Stimulated activated CD4-positive, alpha-beta T cell treated with anti-CD3 and anti-CD28 coated beads, TNF-alpha, amount 100 ng/mL, for 24 hours (primary cell): ENCODE measurements around the gene ATP9A.

ENCODE experiments used
- DNase-seq, 3 experiments: peaks; one replicate each; pipeline ENCODE4 v3.0.0-alpha.2; 2020; ENCODE audit warnings: low read depth in 3 of 3

The ATP9A gene

DNA sequence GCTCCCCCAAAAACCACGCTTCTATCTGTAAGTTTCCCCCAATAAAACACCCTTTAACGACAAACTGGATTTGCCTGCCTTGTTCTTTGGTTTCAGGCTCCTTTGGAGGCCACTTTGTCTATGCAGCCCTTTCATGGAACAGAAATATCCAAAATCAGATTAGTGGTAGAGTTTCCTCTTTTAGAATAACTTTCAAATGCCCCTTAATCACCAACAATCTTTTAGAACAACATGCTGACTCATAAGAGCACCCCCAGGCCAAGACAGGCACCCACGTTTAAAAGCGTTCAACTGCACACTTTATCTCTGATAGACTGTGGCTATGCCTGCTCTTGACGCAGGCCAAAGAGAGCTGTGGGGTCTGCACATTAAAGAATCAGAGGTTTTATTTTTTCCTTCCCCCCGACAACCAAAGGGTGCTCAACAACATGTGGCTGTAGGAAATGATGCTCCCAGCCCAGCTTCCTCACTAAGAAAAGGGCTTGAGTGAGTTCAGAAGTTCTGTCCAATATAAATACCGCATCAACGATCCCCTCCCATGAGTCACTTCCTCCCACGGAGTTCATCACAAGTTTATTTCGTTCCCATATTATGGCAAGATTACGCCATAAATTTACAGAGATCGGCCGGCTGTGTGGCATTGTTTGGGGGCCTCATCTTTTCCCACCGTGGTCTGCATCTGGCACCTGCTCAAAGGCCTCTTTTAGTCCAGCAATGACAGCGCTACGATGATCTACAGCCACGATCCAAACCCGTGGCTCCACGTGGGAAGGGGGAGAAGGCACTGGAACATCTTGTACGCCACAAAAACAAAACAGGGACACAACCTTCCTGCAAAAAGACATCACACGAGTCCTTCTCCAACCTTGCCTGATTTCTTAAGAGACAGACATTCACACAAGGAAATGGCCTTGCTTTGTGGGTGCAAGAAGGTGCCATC lies 136.9 kb downstream of the ATP9A start:
- peak in 1 of 3 experiments; percentile 27 for DNase-seq

GRCh38 chr20:51629399-51630058 lies 138.7 kb downstream of the ATP9A start:
- DNase-seq = no peak

DNA sequence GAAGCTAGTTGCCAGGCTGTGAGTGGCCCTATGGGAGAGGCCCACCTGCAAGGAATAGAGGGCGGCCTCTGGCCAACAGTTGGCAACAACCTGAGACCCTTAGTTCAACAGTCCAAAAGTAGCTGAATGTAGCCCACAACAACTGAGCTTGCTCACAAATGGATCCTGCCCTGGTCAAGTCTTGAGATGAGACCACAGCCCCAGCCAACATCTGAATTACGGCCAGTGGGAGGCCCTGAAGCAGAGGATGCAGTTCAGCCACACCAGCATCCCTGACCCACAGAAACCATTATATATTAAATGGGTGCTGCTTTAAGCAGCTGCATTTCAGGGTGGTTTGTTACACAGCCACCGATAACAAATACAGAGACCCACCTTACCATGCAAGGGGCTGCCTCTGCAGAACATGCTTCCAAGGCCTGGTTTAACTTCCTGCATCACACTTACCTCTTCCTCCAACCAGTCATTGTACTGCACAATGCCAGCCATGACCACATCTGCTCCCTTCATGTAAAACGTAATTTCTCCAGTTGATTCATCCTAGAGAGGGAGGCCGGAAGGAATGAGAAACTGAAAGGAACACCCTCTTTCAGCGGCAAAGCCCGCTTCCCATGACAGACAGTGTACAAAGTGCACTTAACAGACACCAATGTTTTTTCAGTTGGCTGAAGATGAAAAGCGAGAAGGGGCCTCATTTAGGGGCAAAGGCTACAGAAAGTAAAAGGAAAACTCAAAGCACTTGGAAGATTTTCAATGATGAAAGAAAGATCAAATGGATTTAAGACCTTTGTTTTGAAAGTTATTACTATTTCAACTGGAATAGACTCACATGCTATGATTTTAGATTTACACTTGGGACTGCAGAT lies 139.4 kb downstream of the ATP9A start:
- no peak for DNase-seq

- DNase-seq = no peak
Measured at GRCh38 chr20:51627586-51627985, 140.6 kb downstream of the ATP9A start.

GRCh38 chr20:51625105-51625504 lies 143.1 kb downstream of the ATP9A start:
- no peak for DNase-seq

GRCh38 chr20:51624157-51624731 lies 143.9 kb downstream of the ATP9A start:
- peak; percentile 28 to 67 (median 56) for DNase-seq

DNA sequence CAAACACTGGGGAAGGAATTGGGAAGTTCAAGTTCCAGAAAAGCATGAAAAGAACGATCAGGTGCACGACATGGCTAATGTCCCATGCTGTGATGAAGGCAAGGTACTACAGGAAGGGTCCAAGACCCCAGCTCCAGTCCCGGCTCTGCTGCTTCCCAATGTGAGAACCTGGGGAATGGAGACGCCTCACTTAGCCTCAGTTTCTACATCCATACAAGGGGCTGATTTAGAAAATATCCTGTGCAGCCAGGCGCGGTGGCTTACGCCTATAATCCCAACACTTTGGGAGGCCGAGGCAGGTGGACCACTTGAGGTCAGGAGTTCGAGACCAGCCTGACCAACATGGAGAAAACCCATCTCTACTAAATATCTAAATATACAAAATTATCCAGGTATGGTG lies 144.9 kb downstream of the ATP9A start:
- DNase-seq = no peak

DNA sequence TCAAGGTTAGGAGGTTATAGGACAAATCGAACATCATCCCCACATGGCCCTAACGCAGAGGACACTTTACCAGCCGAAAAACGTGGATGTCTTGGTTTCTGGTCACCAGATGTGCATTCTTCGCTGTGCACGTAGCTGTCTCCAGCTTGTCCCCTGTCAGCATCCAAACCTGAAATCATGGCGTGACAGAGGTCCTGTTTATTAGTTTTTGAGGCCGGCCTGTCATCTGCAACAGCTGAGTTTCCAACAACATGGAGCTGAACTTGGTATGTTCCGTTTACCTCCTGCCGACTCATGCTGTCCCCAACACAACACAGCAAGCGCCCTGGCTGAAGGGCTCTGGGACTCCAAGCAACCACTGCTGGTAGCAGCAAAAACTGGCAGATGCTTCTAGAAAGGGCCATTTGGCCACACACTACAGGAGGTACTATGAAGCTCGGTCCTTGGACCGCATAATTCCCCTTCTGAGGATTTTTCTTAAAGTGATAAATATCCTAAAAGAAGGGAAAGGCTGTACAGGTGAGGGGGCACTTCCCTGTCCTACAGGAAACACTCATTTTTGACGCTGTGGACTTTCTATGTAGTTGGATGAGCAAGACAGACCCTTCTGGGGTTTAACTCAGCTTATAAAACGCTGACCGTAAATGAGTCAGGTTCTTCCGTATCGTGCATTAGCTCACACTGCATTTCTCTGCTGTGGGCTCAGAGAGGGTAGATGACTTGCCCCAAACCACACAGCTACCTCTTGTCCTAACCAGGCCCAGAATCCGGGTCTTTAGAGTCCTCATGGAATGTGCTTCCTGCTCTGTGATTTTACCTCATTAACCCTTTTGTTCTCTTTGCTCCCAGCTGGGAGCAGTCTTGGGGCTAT lies 146.0 kb downstream of the ATP9A start:
- DNase-seq = no peak

- no peak for DNase-seq
Measured at GRCh38 chr20:51620432-51620831, 147.8 kb downstream of the ATP9A start.

DNA sequence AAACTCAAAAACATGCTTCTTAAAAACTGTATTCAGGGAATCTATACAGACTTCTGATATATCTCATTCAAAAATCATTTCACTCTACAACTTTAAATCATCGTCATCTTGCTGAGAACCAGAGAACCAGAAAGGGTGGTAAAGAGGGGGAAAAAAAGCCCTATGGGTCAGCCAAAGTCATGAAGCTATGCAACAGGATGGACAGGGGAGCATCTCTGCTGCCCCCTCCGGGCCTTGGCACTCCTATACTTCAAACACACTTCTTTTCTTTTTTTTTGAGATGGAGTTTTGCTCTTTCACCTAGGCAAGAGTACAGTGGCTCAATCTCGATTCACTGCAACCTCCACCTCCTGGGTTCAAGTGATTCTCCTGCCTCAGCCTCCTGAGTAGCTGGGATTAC lies 152.1 kb downstream of the ATP9A start:
- DNase-seq = no peak

DNA sequence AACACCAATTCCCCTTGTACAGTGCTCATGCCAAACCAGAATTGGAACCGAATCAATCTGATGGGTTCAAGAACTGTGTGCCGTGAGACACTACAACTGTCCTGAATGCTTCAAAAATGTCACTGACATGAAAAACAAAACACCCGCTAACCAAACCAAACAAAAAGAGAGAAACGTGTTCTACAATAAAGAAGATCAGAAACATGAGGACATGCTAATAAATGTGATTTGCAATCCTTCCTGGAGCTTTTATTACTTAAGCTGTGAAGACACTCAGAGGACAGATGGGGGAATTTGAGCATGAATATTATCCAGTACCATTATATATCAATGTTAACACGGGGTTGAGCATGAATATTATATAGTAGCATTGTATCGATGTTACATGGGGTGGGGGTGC lies 153.5 kb downstream of the ATP9A start:
- DNase-seq = no peak

DNA sequence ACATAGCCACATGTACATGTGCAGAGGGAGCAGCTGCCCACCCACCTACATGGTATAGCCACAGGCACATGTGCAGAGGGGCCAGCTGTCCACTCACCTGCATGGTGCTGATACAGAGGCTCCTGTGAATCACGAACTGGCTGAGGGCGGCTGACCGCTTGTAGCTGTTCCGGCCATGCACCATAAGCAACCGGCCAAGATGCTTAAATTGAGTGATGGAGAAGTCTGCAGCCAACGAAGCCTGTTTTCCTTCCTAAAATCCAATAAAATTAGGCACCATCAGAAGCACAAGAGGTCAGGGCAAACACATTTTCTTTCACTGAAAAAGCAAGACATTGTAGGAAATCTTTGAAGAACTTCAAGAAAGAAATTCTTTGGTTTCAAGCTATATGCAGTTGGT lies 154.6 kb downstream of the ATP9A start:
- DNase-seq = no peak

GRCh38 chr20:51612896-51613295 lies 155.3 kb downstream of the ATP9A start:
- no peak for DNase-seq

DNA sequence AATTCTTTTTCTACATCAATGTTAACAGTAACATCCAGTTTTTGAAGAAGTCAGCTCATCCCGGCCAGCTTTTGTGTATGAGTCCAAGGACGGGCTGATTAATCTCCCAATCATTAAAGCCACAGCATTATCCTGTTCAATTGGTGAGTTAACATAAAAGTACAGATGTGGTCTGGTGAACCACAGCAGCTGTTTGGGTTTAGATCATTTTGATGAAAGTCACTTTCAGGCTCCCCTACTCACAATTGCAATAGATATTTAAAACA lies 156.6 kb downstream of the ATP9A start:
- DNase-seq = no peak

DNA sequence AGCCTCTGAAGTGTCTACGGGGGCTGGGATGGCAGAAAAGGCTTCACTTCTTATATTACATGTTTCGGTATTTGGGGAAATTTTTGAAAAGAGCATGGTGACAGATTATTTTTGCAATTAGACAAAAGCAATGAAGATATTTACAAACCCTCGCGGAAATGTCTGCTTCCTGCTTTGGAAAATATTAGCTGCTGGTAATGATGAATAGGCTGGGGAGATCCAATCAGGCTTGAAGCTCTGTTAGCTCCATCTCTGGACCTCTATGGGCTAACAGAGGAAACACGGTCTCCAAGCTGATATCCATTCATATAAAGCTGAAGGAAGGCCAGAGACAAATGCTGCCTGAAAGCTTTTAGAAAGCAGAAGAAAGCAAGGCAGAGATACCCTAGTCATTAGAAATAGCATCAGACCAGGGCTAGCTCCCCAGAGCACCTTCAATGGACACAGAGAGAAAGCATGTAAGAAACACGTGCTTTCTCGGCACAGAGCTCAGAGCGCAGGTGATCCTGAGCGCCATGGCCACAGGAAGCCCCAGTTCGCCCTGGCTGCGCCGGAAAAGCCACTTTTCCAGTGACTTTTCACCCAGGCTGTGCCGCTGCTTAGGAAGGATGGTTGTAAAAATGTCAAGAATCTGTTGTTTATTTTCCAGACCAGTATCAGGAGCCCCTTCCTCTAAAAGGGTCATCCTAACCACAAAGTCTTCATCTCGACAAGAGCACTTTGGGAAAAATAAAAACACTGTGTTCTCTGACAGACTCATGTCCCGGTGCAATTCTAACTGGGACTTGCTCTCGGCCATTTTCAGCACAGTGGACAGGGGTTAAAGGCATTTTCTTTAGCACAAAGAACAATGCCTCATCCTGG lies 157.2 kb downstream of the ATP9A start:
- no peak for DNase-seq

DNA sequence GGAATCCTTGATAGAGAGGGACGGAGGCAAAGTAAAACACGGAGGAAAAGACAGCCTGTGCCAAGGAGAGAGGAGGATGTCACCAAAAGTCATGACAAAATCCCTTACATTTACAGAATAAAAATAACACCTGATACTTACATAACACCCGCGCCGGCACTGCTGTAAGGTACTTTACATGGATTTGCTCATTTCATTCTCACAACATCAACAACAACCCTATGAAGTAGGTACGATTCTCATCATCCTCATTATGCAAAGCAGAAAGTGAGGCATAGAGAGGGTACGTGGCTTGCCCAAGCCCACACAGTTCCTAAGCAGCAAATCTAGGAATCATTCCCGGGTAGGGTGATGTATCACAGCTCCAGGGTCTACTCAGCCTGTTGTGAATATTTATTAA lies 158.1 kb downstream of the ATP9A start:
- DNase-seq = no peak

GRCh38 chr20:51609251-51609650 lies 158.9 kb downstream of the ATP9A start:
- no peak for DNase-seq

GRCh38 chr20:51608061-51608460 lies 160.1 kb downstream of the ATP9A start:
- DNase-seq = no peak

- no peak for DNase-seq
Measured at GRCh38 chr20:51607170-51607569, 161.0 kb downstream of the ATP9A start.

DNA sequence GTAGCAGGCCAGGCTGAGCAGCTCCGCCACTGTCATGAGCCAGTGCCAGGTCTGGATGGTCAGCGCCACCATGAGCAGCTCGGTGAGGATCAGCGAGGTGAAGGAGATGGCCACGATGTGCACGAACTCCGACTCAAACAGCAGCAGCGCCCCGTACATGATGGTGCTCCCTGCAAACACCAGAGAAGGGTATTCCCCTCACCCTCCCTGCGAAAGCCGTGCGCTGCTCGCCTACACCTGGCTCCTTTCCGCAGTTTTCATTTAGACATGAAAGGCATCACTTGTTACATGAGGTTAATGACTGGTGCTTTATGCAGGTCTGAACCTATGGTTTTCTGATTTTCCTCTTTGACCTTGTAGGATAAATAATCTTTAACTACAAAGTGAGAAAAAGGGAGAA lies 163.3 kb downstream of the ATP9A start:
- no peak for DNase-seq
